Naive thymus-derived CD8-positive, alpha-beta T cell (primary cell): Measurements from ENCODE around the gene RANBP1. TPM values are rescaled to one million over a fixed set of nuclear protein-coding genes. Genes with fewer than 3 reads are reported as not detected.

Source experiments
- ATAC-seq, 2 donors: fragments of 150-1000 bp; cut with Tn5 transposase in 1 of 2; sonication (Bioruptor Pico), chemical (Tn5 transposase) in 1 of 2; 1 replicate in 1 of 2; 2 replicates in 1 of 2; pipeline ENCODE4 v1.10.0; 2021; ENCODE audit warnings: mild to moderate bottlenecking in 2 of 2, moderate library complexity in 2 of 2
- POLR2A ChIA-PET: fragments of 350-600 bp; sonication (Branson Sonifier 250); formaldehyde crosslinking; loops from one replicate; lab custom pipeline; 2021; ENCODE audit warnings: antibody characterized with exemption; lab: Charles Lee
- DNase-seq, 10 donors: peaks; one replicate each; pipeline versions ENCODE4 v3.0.0 to v3.0.0-alpha.2; 2020 to 2022
- H3K27ac Mint-ChIP-seq, 10 donors: one replicate each; pipeline ENCODE4 v1.8.0; 2020 to 2022; ENCODE audit warnings: mild to moderate bottlenecking in 10 of 10, mixed read lengths in 10 of 10, moderate library complexity in 4 of 10, inconsistent platforms in 1 of 10
- H3K27me3 Mint-ChIP-seq, 5 donors: one replicate each; pipeline ENCODE4 v1.8.0; 2021 to 2022; ENCODE audit warnings: mixed read lengths in 5 of 5
- H3K36me3 Mint-ChIP-seq, 3 donors: one replicate each; pipeline ENCODE4 v1.8.0; 2020 to 2022; ENCODE audit warnings: mixed read lengths in 3 of 3, mild to moderate bottlenecking in 2 of 3, inconsistent platforms in 1 of 3
- H3K4me1 Mint-ChIP-seq, 4 donors: one replicate each; pipeline ENCODE4 v1.8.0; 2021 to 2022; ENCODE audit warnings: mixed read lengths in 4 of 4
- H3K4me3 Mint-ChIP-seq, 10 donors: one replicate each; pipeline ENCODE4 v1.8.0; 2020 to 2022; ENCODE audit warnings: mild to moderate bottlenecking in 10 of 10, mixed read lengths in 10 of 10, moderate library complexity in 6 of 10, inconsistent platforms in 1 of 10
- H3K9me3 Mint-ChIP-seq, 9 donors: one replicate each; pipeline ENCODE4 v1.8.0; 2020 to 2022; ENCODE audit warnings: mixed read lengths in 9 of 9, mild to moderate bottlenecking in 3 of 9, inconsistent platforms in 1 of 9, moderate library complexity in 1 of 9
- polyA plus RNA-seq, 3 donors: library from polyadenylated mRNA; unstranded; fragments of 300-500 nt; fragmentation: Illumina TruSeq; gene quantifications; one replicate each; pipeline ENCODE4 v1.2.3, GENCODE V29; 2021
- total RNA-seq, 8 experiments: library from RNA in 2 of 8; stranded (reverse) in 2 of 8; gene quantifications; one replicate each; pipeline ENCODE4 v1.2.3 and lab custom pipeline; 2021 to 2026

RANBP1 gene
- total and polyA plus RNA-seq, 5 experiments from 2014 or later: 64.0 to 106 (median 72.5) TPM

GRCh38 chr22:20136603-20136873, 20.6 kb downstream of the RANBP1 start:
- ATAC-seq (no peak), DNase-seq (no peak)
- H3K27ac Mint-ChIP-seq: peak overlapping the region in 2 of 10 donors; percentile 34 to 48
- peaks cover 0 to 7% (median 0%) of the 10 kb centered on the region in 3 donors for H3K36me3 Mint-ChIP-seq
- peaks cover 13 to 46% (median 39%) of the 10 kb centered on the region in 4 donors for H3K4me1 Mint-ChIP-seq
- POLR2A ChIA-PET: no interaction called here
- no peaks in the 10 kb centered on the region for H3K27me3 Mint-ChIP-seq
- no peaks in the 10 kb centered on the region for H3K9me3 Mint-ChIP-seq
- H3K4me3 Mint-ChIP-seq: peak overlapping the region in 1 of 10 donors; percentile 12

- H3K4me1 Mint-ChIP-seq: peaks cover 13 to 46% (median 39%) of the 10 kb centered on the region in 4 donors
- H3K36me3 Mint-ChIP-seq: peaks cover 0 to 7% (median 0%) of the 10 kb centered on the region in 3 donors
- H3K4me3 Mint-ChIP-seq: no peak overlapping the region
- no peak for DNase-seq
- H3K9me3 Mint-ChIP-seq: no peaks in the 10 kb centered on the region
- H3K27ac Mint-ChIP-seq: peak overlapping the region in 2 of 10 donors; percentile 19 to 48
- no peaks in the 10 kb centered on the region for H3K27me3 Mint-ChIP-seq
- POLR2A ChIA-PET: no interaction called here
- no peak for ATAC-seq
These were observed 21.2 kb downstream of the RANBP1 start for GRCh38 chr22:20137113-20137512.

- Mint-ChIP-seq H3K9me3 (no peaks in the 10 kb centered on the region), H3K4me3 (peak overlapping the region in 3 of 10 donors; percentile 14 to 45 (median 32)), H3K36me3 (peaks cover 0 to 7% (median 0%) of the 10 kb centered on the region in 3 donors), H3K27ac (peak overlapping the region in 7 of 10 donors; percentile 19 to 66 (median 40)), H3K27me3 (no peaks in the 10 kb centered on the region), H3K4me1 (peaks cover 13 to 41% (median 34%) of the 10 kb centered on the region in 4 donors)
- DNase-seq (no peak), ATAC-seq (no peak)
- POLR2A ChIA-PET: no interaction called here
These were observed 21.9 kb downstream of the RANBP1 start for GRCh38 chr22:20137671-20138416.

- H3K27me3 Mint-ChIP-seq: no peaks in the 10 kb centered on the region
- no peak for ATAC-seq
- H3K36me3 Mint-ChIP-seq: peaks cover 0 to 7% (median 0%) of the 10 kb centered on the region in 3 donors
- H3K4me3 Mint-ChIP-seq: no peak overlapping the region
- no peaks in the 10 kb centered on the region for H3K9me3 Mint-ChIP-seq
- H3K4me1 Mint-ChIP-seq: peaks cover 12 to 35% (median 29%) of the 10 kb centered on the region in 4 donors
- H3K27ac Mint-ChIP-seq: peak overlapping the region in 4 of 10 donors; percentile 40 to 66 (median 44)
- POLR2A ChIA-PET: interaction anchor here (0.6 kb wide), 1 partner anchor 168 kb away, joined by 3 read pairs; no protein-coding TSS in a partner anchor
- no peak for DNase-seq
These were observed 22.5 kb downstream of the RANBP1 start for GRCh38 chr22:20138417-20138738.

GRCh38 chr22:20138868-20139267, 23.0 kb downstream of the RANBP1 start:
- POLR2A ChIA-PET: interaction anchor here (0.6 kb wide), 1 partner anchor 169 kb away, joined by 3 read pairs; no protein-coding TSS in a partner anchor
- peak overlapping the region in 1 of 10 donors; percentile 29 for H3K4me3 Mint-ChIP-seq
- peaks cover 0 to 8% (median 0%) of the 10 kb centered on the region in 3 donors for H3K36me3 Mint-ChIP-seq
- DNase-seq (no peak), ATAC-seq (no peak)
- H3K27ac Mint-ChIP-seq: peak overlapping the region in 2 of 10 donors; percentile 22 to 47
- peaks cover 10 to 31% (median 24%) of the 10 kb centered on the region in 4 donors for H3K4me1 Mint-ChIP-seq
- H3K9me3 Mint-ChIP-seq: no peaks in the 10 kb centered on the region
- no peaks in the 10 kb centered on the region for H3K27me3 Mint-ChIP-seq

- peak overlapping the region in 1 of 10 donors; percentile 22 for H3K27ac Mint-ChIP-seq
These were observed 23.6 kb downstream of the RANBP1 start for GRCh38 chr22:20139391-20140106.

GRCh38 chr22:20140107-20140445, 24.2 kb downstream of the RANBP1 start:
- H3K27ac Mint-ChIP-seq: no peak overlapping the region
- H3K4me1 Mint-ChIP-seq: peaks cover 10 to 21% (median 17%) of the 10 kb centered on the region in 4 donors
- H3K9me3 Mint-ChIP-seq: no peaks in the 10 kb centered on the region
- H3K27me3 Mint-ChIP-seq: no peaks in the 10 kb centered on the region
- H3K4me3 Mint-ChIP-seq: no peak overlapping the region
- peaks cover 0 to 10% (median 0%) of the 10 kb centered on the region in 3 donors for H3K36me3 Mint-ChIP-seq
- ATAC-seq: no peak
- DNase-seq: no peak
- POLR2A ChIA-PET: no interaction called here

More at GRCh38 chr22:20139391-20140106, 23.6 kb downstream of the RANBP1 start:
- Mint-ChIP-seq H3K4me3 (peak overlapping the region in 2 of 10 donors; percentile 29 to 34), H3K27me3 (no peaks in the 10 kb centered on the region), H3K36me3 (peaks cover 0 to 10% (median 0%) of the 10 kb centered on the region in 3 donors), H3K4me1 (peaks cover 10 to 25% (median 20%) of the 10 kb centered on the region in 4 donors), H3K9me3 (no peaks in the 10 kb centered on the region)
- DNase-seq (no peak), ATAC-seq (no peak)
- POLR2A ChIA-PET: no interaction called here

GRCh38 chr22:20140521-20140964, 24.6 kb downstream of the RANBP1 start:
- H3K9me3 Mint-ChIP-seq: no peaks in the 10 kb centered on the region
- ATAC-seq (no peak), DNase-seq (no peak)
- no peaks in the 10 kb centered on the region for H3K27me3 Mint-ChIP-seq
- no peak overlapping the region for H3K4me3 Mint-ChIP-seq
- peaks cover 9 to 19% (median 16%) of the 10 kb centered on the region in 4 donors for H3K4me1 Mint-ChIP-seq
- no peak overlapping the region for H3K27ac Mint-ChIP-seq
- peaks cover 0 to 10% (median 0%) of the 10 kb centered on the region in 3 donors for H3K36me3 Mint-ChIP-seq
- POLR2A ChIA-PET: no interaction called here

- peaks cover 0 to 10% (median 0%) of the 10 kb centered on the region in 3 donors for H3K36me3 Mint-ChIP-seq
- peaks cover 7 to 16% (median 12%) of the 10 kb centered on the region in 4 donors for H3K4me1 Mint-ChIP-seq
- no peak for DNase-seq
- no peak overlapping the region for H3K27ac Mint-ChIP-seq
- H3K27me3 Mint-ChIP-seq: no peaks in the 10 kb centered on the region
- H3K4me3 Mint-ChIP-seq: no peak overlapping the region
- POLR2A ChIA-PET: interaction anchor here (0.6 kb wide), 1 partner anchor 15 kb away, joined by 3 read pairs; no protein-coding TSS in a partner anchor
- no peak for ATAC-seq
- no peaks in the 10 kb centered on the region for H3K9me3 Mint-ChIP-seq
These were observed 25.5 kb downstream of the RANBP1 start for GRCh38 chr22:20141186-20142077.

GRCh38 chr22:20142711-20143621, 27.1 kb downstream of the RANBP1 start:
- Mint-ChIP-seq H3K4me1 (peaks cover 2 to 5% (median 4%) of the 10 kb centered on the region in 4 donors), H3K9me3 (no peaks in the 10 kb centered on the region), H3K4me3 (no peak overlapping the region), H3K27ac (no peak overlapping the region), H3K36me3 (peaks cover 0 to 10% (median 0%) of the 10 kb centered on the region in 3 donors), H3K27me3 (no peaks in the 10 kb centered on the region)
- POLR2A ChIA-PET: no interaction called here
- no peak for ATAC-seq
- no peak for DNase-seq

- Mint-ChIP-seq H3K4me3 (no peak overlapping the region), H3K36me3 (peaks cover 0 to 10% (median 0%) of the 10 kb centered on the region in 3 donors), H3K4me1 (peaks cover 0 to 4% (median under 1%) of the 10 kb centered on the region in 4 donors), H3K27ac (no peak overlapping the region), H3K9me3 (no peaks in the 10 kb centered on the region), H3K27me3 (no peaks in the 10 kb centered on the region)
- no peak for DNase-seq
- no peak for ATAC-seq
- POLR2A ChIA-PET: no interaction called here
These were observed 28.2 kb downstream of the RANBP1 start for GRCh38 chr22:20143883-20144665.
